Activated T-helper 1 cell treated with anti-CD3 and anti-CD28 coated beads, Interleukin-12 subunit alpha, Interleukin-12 subunit beta, Interleukin-2, Interleukin-4 antibody, amounts not matched to agents 30 ng/mL and 10 ng/mL and 1 ng/mL, durations not matched to agents 14 hours and 24 hours and 36 hours (primary cell): ENCODE results near the gene AMFR. TPM values are rescaled to one million over a fixed set of nuclear protein-coding genes. Genes with fewer than 3 reads are reported as not detected.

Experiments
- DNase-seq: peaks from one replicate; pipeline ENCODE4 v3.0.0; 2021; ENCODE audit warnings: low spot score
- H3K27ac Mint-ChIP-seq: one replicate; pipeline ENCODE4 v1.8.0; 2021; ENCODE audit warnings: mild to moderate bottlenecking, mixed read lengths
- H3K27me3 Mint-ChIP-seq: one replicate; pipeline ENCODE4 v1.8.0; 2022; ENCODE audit warnings: mild to moderate bottlenecking, moderate library complexity, mixed read lengths; ENCODE audit not compliant: insufficient read depth
- H3K36me3 Mint-ChIP-seq: one replicate; pipeline ENCODE4 v1.8.0; 2021; ENCODE audit warnings: low read depth, mixed read lengths
- H3K4me1 Mint-ChIP-seq: one replicate; pipeline ENCODE4 v1.8.0; 2021; ENCODE audit warnings: low read depth, mixed read lengths
- H3K4me3 Mint-ChIP-seq: one replicate; pipeline ENCODE4 v1.8.0; 2021; ENCODE audit warnings: mild to moderate bottlenecking, moderate library complexity, mixed read lengths
- H3K9me3 Mint-ChIP-seq: one replicate; pipeline ENCODE4 v1.8.0; 2021; ENCODE audit warnings: mixed read lengths
- intact Hi-C: fragments of 100-400 bp; cut with micrococcal nuclease; formaldehyde crosslinking; loops from one replicate; pipeline ENCODE4 v1.15.1; 2024
- total RNA-seq: library from RNA; stranded (reverse); gene quantifications from 2 replicates; pipeline ENCODE4 v1.2.3, GENCODE V29; 2022

Gene AMFR
- total RNA-seq, 1 donor from 2014 or later, result 57.2 TPM

DNA sequence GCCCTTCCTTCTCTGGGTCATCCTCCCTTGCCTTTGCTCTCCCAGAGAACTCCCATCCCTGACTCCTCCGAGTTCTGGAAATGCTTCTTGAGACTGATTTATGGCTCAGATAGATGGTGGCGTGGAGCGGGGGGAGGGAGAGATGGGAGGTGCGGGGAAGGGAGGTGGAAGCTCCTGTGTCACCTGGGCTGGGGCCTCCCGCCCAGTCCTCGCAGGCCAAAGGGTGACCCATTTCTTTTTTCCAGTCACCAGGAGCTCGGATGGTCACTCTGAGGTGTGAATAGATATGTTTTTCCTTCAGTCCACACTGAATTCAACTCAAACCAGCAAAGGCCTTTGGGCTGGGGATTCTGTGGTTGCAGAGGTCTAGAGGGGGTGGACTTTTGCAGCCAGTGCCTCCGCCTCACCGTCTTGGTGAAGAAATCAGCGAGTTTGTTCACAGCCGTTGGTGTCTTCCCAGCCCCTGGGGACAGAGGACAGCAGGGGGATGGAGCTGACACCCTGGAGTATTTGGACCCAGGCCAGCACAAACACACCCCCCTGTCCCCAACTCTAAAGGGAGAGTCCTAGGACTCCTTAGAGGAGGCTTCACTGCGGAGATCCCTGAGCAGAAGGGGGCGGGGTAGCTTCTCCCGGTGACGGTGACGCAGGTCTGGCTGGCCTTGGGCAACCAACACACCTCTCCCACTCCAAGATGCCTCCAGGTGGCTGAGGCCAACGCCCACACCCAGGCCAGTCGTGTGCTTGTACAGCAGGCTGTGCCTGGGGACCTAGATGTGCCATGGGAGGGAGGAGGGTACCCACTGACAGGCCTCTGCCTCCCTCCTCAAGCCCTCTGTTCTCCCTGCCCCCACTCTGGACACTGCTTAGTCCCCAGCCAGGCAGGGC, 80.6 kb downstream of the AMFR start:
- H3K36me3 Mint-ChIP-seq, result no peaks in the 10 kb centered on the region
- H3K27me3 Mint-ChIP-seq, result peaks cover 2% of the 10 kb centered on the region
- H3K4me1 Mint-ChIP-seq, result no peaks in the 10 kb centered on the region
- no peak overlapping the region for H3K4me3 Mint-ChIP-seq
- no peak for DNase-seq
- no peak overlapping the region for H3K27ac Mint-ChIP-seq
- no peaks in the 10 kb centered on the region for H3K9me3 Mint-ChIP-seq
- intact Hi-C loops, result no loop called here

DNA sequence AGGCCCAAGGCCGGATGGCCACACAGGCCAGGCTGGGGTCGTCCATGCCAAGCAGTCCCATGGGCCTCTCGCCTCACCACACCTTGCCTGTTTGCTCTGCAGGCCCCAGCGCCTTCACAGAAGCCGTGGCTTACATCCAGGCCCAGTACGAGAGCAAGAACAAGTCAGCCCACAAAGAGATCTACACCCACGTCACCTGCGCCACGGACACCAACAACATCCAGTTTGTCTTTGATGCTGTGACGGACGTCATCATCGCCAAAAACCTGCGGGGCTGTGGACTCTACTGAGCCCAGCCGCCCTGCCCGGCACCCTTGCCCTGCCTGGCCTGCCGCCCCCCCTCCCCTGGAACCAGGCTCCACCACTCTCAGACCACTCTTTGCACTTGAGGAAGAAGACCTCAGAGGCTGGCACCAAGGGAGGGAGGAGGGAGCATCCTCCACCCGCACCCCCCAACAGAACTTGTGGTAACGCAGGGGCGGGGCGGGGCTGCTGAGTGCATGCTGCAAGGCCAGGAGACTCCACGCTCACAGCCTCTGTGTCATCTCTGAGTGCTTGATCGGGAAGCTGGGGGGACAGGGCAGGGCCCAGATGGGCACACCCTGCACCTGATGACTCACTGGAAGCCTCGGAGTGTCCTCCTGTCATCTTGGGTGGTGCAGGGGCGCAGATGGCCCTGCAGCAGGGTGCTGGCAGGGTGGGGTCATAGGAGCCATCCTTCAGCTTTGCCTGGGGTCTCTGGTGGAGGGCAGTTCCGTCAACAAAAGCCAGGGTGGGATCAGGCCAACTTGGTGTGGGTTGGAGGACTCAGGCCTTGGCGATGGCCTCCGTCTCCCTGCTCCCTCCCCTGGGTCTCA, 81.5 kb downstream of the AMFR start:
- no peaks in the 10 kb centered on the region for H3K36me3 Mint-ChIP-seq
- intact Hi-C loops, result no loop called here
- H3K4me1 Mint-ChIP-seq, result no peaks in the 10 kb centered on the region
- H3K27ac Mint-ChIP-seq, result no peak overlapping the region
- DNase-seq, result no peak
- peaks cover 2% of the 10 kb centered on the region for H3K27me3 Mint-ChIP-seq
- no peak overlapping the region for H3K4me3 Mint-ChIP-seq
- no peaks in the 10 kb centered on the region for H3K9me3 Mint-ChIP-seq

DNA sequence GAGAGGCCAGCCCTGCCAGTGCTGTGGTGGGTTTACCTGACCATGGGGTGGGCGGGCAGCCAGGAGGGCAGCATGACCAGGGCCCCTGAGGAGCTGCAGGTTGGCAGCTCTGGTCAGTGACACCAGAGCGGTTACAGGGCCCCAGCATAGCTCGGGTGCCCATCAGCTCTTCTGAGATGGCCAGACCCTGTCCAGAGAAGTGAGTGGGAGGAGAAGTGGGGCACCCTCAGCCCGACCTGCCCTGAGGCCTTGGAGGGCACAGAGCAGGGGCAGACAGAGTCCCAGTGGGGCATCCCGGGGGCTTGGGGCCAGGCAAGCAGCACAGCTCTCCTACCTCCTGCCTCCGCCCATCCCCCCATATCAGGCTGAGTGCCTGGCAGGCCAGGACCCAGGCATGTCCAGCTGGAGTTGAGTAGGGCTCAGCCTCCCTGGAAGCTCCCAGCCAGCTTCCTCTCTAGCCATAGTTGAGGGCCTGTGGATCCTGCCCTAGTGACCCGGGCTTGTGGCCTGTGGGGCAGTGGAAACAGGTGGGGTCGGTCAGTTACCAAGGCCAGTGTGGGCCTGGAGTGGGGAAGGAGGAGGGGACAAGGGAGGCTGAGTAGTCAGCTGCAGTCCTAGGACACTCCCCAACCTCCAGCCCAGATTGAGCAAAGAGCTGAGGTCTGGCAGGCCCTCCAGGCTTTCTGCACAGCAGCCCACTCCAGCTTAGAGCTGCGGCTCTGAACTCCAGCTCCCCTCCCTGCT, 83.5 kb downstream of the AMFR start:
- Mint-ChIP-seq H3K9me3 (no peaks in the 10 kb centered on the region), H3K4me3 (no peak overlapping the region), H3K4me1 (no peaks in the 10 kb centered on the region), H3K27me3 (peaks cover 2% of the 10 kb centered on the region), H3K36me3 (no peaks in the 10 kb centered on the region), H3K27ac (no peak overlapping the region)
- intact Hi-C loops, result no loop called here
- no peak for DNase-seq

DNA sequence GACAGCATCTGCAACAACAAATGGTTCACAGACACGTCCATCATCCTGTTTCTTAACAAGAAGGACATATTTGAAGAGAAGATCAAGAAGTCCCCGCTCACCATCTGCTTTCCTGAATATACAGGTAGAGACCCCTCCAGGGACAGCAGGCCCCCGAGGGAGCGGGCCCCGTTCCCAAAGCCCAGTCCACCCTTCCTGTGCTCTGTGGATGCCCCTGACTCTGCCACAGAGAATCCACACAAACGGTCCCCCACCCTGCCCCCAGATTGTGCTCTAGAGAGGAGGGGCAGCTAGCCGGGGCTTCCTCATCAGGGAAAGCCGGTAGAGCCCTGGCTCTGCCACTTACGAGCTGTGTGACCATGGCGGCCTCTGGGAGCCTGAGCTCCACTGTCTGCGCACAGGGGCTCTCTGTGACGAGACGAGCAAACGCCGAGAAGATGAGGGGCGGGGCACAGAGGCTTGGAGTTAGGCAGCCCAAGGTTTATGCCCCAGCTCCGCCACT, 84.4 kb downstream of the AMFR start:
- Mint-ChIP-seq H3K27ac (no peak overlapping the region), H3K27me3 (no peaks in the 10 kb centered on the region), H3K9me3 (no peaks in the 10 kb centered on the region), H3K4me3 (no peak overlapping the region), H3K36me3 (no peaks in the 10 kb centered on the region), H3K4me1 (no peaks in the 10 kb centered on the region)
- intact Hi-C loops, result no loop called here
- DNase-seq, result no peak

GRCh38 chr16:56340416-56340815, 84.9 kb downstream of the AMFR start:
- H3K4me3 Mint-ChIP-seq, result no peak overlapping the region
- H3K4me1 Mint-ChIP-seq, result no peaks in the 10 kb centered on the region
- H3K27me3 Mint-ChIP-seq, result no peaks in the 10 kb centered on the region
- no peak for DNase-seq
- no peak overlapping the region for H3K27ac Mint-ChIP-seq
- H3K36me3 Mint-ChIP-seq, result no peaks in the 10 kb centered on the region
- intact Hi-C loops, result no loop called here
- H3K9me3 Mint-ChIP-seq, result no peaks in the 10 kb centered on the region

DNA sequence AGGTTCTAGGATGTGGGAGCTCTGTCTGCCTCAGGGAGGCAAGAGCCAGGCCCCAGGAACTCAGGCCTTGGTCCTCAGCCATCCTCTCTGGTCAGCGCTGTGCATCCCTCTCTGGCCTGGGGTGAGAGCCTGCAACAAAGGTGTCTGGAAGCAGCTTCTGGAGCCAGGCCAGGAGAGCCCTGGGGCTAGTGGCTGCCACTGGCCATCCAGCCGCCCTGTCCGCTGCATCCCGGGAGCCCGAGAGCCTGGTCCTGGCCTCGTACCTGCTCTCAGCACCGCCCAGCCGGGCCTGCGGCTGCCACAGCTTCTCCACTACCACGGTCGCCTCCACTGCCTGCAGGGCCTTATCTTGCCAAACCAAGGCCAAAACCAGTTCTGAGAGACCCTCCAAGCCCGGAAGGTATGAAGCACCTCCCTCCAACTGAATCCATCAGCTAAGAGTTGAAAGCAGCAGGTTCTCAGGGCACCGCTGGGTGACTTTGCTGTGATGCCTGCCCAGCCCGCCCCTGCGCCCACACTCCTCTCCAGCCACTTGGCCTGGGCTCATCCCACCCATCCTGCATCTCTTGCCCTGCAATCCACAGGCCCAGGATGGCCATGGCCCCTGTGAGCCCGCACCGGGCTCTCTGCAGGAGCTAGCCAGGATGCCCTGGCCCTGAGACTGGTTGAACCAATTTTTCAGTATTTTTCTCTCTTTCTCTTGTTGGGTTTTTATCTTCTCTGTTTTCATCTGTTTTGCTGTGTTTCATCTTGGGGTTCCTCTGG, 85.7 kb downstream of the AMFR start:
- intact Hi-C loops, result no loop called here
- H3K27ac Mint-ChIP-seq, result no peak overlapping the region
- no peak for DNase-seq

GRCh38 chr16:56338566-56339318, 86.6 kb downstream of the AMFR start:
- intact Hi-C loops, result no loop called here
- no peaks in the 10 kb centered on the region for H3K4me1 Mint-ChIP-seq
- DNase-seq, result no peak
- H3K36me3 Mint-ChIP-seq, result no peaks in the 10 kb centered on the region
- H3K4me3 Mint-ChIP-seq, result no peak overlapping the region
- H3K27me3 Mint-ChIP-seq, result no peaks in the 10 kb centered on the region
- H3K9me3 Mint-ChIP-seq, result no peaks in the 10 kb centered on the region
- H3K27ac Mint-ChIP-seq, result no peak overlapping the region

More for the DNA sequence above, 85.7 kb downstream of the AMFR start:
- Mint-ChIP-seq H3K36me3 (no peaks in the 10 kb centered on the region), H3K27me3 (no peaks in the 10 kb centered on the region), H3K4me1 (no peaks in the 10 kb centered on the region), H3K9me3 (no peaks in the 10 kb centered on the region), H3K4me3 (no peak overlapping the region)

GRCh38 chr16:56337858-56338325, 87.5 kb downstream of the AMFR start:
- Mint-ChIP-seq H3K4me3 (no peak overlapping the region), H3K9me3 (no peaks in the 10 kb centered on the region), H3K27me3 (no peaks in the 10 kb centered on the region), H3K36me3 (no peaks in the 10 kb centered on the region), H3K27ac (no peak overlapping the region), H3K4me1 (no peaks in the 10 kb centered on the region)
- intact Hi-C loops, result no loop called here
- DNase-seq, result no peak

- Mint-ChIP-seq H3K36me3 (no peaks in the 10 kb centered on the region), H3K9me3 (no peaks in the 10 kb centered on the region), H3K27ac (no peak overlapping the region), H3K4me3 (no peak overlapping the region), H3K27me3 (no peaks in the 10 kb centered on the region), H3K4me1 (no peaks in the 10 kb centered on the region)
- no peak for DNase-seq
- intact Hi-C loops, result no loop called here
Observed at GRCh38 chr16:56337131-56337857, 88.1 kb downstream of the AMFR start.

GRCh38 chr16:56336711-56337110, 88.6 kb downstream of the AMFR start:
- H3K36me3 Mint-ChIP-seq, result no peaks in the 10 kb centered on the region
- intact Hi-C loops, result no loop called here
- no peaks in the 10 kb centered on the region for H3K9me3 Mint-ChIP-seq
- H3K4me3 Mint-ChIP-seq, result no peak overlapping the region
- H3K4me1 Mint-ChIP-seq, result no peaks in the 10 kb centered on the region
- no peak for DNase-seq
- H3K27ac Mint-ChIP-seq, result no peak overlapping the region
- H3K27me3 Mint-ChIP-seq, result no peaks in the 10 kb centered on the region

DNA sequence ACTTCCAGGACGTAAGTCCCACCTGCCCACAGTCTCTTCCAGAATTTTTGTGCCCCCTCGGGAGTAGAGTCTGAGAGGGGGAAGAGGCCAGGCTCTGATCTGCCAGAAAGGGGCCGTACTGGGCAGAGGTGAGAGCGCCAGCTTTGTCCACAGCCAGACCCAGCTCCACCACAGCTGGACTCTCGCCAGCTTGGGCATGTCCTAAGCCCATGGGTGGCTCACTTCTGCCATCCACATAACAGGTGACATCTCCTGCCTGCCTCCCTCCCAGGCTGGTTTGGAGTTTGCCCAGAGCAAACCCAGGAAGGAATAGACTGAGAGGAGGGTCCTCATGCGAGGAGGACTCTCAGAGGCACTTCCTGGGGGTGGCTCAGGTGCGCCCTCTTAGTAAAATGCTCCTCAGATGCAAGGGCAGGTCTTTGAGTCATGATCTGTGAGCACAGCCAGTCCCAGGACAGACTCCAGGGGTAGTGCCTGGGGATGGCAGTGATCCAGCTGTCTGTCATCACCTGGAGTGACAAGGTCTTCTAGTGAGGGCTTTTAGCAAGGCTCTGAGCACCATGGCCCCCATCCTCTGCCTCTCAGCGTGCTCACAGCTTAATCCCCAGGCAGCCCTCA, 89.2 kb downstream of the AMFR start:
- intact Hi-C loops, result no loop called here
- H3K27me3 Mint-ChIP-seq, result no peaks in the 10 kb centered on the region
- no peak overlapping the region for H3K4me3 Mint-ChIP-seq
- no peaks in the 10 kb centered on the region for H3K36me3 Mint-ChIP-seq
- no peak overlapping the region for H3K27ac Mint-ChIP-seq
- H3K4me1 Mint-ChIP-seq, result no peaks in the 10 kb centered on the region
- no peak for DNase-seq
- no peaks in the 10 kb centered on the region for H3K9me3 Mint-ChIP-seq
